ENCODE data around the gene TRAP1. TPM values are rescaled to one million over a fixed set of nuclear protein-coding genes. Genes with fewer than 3 reads are reported as not detected.
A peak's percentile ranks its signal among the peaks of the same experiment; 100 is the strongest.

The TRAP1 gene
- total RNA-seq, 1 experiment from 2014 or later, result 137 TPM

GRCh38 chr16:3698941-3699340, 18.4 kb downstream of the TRAP1 start:
- ATAC-seq, result 0 out of 2 replicates have a peak, but pooled peaks have one; percentile 42
- Histone ChIP-seq H3K27ac (ENCODE audit: low read length) (no peak overlapping the region), H3K36me3 (ENCODE audit: control insufficient read depth, insufficient read depth, low read length) (no peaks in the 10 kb centered on the region), H3K9me3 (ENCODE audit: control insufficient read depth, insufficient read depth, low read depth, low read length) (no peaks in the 10 kb centered on the region), H3K4me3 (ENCODE audit: low read depth in 2 of 2, low read length in 2 of 2) (no peak overlapping the region), H3K4me1 (ENCODE audit: control insufficient read depth, insufficient read depth, low read length) (no peaks in the 10 kb centered on the region), H3K27me3 (ENCODE audit: control insufficient read depth, insufficient read depth, low read length) (no peaks in the 10 kb centered on the region)
- no TSS peak for BruUV-seq (replicated peaks)
- ChIA-PET CTCF (no interaction called here), POLR2A (no interaction called here)
- TF ChIP-seq SIN3A (IDR thresholded peaks at IDR 0.05; ENCODE audit: borderline replicate concordance, insufficient read depth, low read depth, low read length) (no peak), TCF7L2 (IDR thresholded peaks at IDR 0.05; ENCODE audit: low read depth, low read length) (no peak), CTCF (IDR thresholded peaks at IDR 0.05) (no peak), REST (IDR thresholded peaks at IDR 0.05; ENCODE audit: insufficient read depth in 1 of 2, low read depth in 2 of 2, low read length in 1 of 2) (no peak), POLR2AphosphoS5 (IDR thresholded peaks at IDR 0.05; ENCODE audit: low read depth, low read length) (no peak)
- DNase-seq (ENCODE audit: low read depth, low spot score), result no peak
- in situ Hi-C loops (cut with HindIII; ENCODE audit: low pct_unique_long_range_greater_than_20kb, low sequenced_read_pairs), result no loop called here
- intact Hi-C loops (cut with micrococcal nuclease; ENCODE audit: unreplicated experiment), result no loop called here

- in situ Hi-C loops (cut with HindIII; ENCODE audit: low pct_unique_long_range_greater_than_20kb, low sequenced_read_pairs) (no loop called here), intact Hi-C loops (cut with micrococcal nuclease; ENCODE audit: unreplicated experiment) (no loop called here)
These were observed 20.7 kb downstream of the TRAP1 start for GRCh38 chr16:3696425-3697218.

More at GRCh38 chr16:3696425-3697218, 20.7 kb downstream of the TRAP1 start:
- Histone ChIP-seq H3K9me3 (ENCODE audit: control insufficient read depth, insufficient read depth, low read depth, low read length) (no peaks in the 10 kb centered on the region), H3K27ac (ENCODE audit: low read length) (no peak overlapping the region), H3K36me3 (ENCODE audit: control insufficient read depth, insufficient read depth, low read length) (no peaks in the 10 kb centered on the region), H3K4me1 (ENCODE audit: control insufficient read depth, insufficient read depth, low read length) (no peaks in the 10 kb centered on the region), H3K27me3 (ENCODE audit: control insufficient read depth, insufficient read depth, low read length) (no peaks in the 10 kb centered on the region), H3K4me3 (ENCODE audit: low read depth in 2 of 2, low read length in 2 of 2) (no peak overlapping the region)
- BruUV-seq (replicated peaks), result no TSS peak
- ATAC-seq, result peak; percentile 44; the same call in 1 of the 2 replicates
- no peak for DNase-seq (ENCODE audit: low read depth, low spot score)
- CTCF ChIA-PET, result no interaction called here
- TF ChIP-seq SIN3A (IDR thresholded peaks at IDR 0.05; ENCODE audit: borderline replicate concordance, insufficient read depth, low read depth, low read length) (no peak), TCF7L2 (IDR thresholded peaks at IDR 0.05; ENCODE audit: low read depth, low read length) (no peak), CTCF (IDR thresholded peaks at IDR 0.05) (no peak), REST (IDR thresholded peaks at IDR 0.05; ENCODE audit: insufficient read depth in 1 of 2, low read depth in 2 of 2, low read length in 1 of 2) (no peak), POLR2AphosphoS5 (IDR thresholded peaks at IDR 0.05; ENCODE audit: low read depth, low read length) (no peak)
- POLR2A ChIA-PET, result interaction anchor here (0.8 kb wide), 1 partner anchor 16 kb away, joined by 5 read pairs; no protein-coding TSS in a partner anchor

Data from Panc1 (cell line).